HEK293 (cell line): Measurements from ENCODE around the gene FAM120B.

Source experiments
- CTCF ChIA-PET: fragments of 350-600 bp; formaldehyde crosslinking; extraction: SDS; loops from one replicate; lab custom pipeline; 2021; ENCODE audit warnings: antibody characterized with exemption; lab: Yijun Ruan, JAX
- POLR2A ChIA-PET: fragments of 300-600 bp; formaldehyde crosslinking; extraction: SDS; loops from one replicate; lab custom pipeline; 2020; ENCODE audit warnings: antibody characterized with exemption, inconsistent platforms; lab: Yijun Ruan, JAX
- H3K27ac ChIP-seq: fragments of 200-500 bp; sonication (Bioruptor generic); 2 replicates; pipeline ENCODE4 v1.5.1; 2014; ENCODE audit warnings: low read depth, low read length, control low read depth, inconsistent platforms; ENCODE audit errors: extremely low read depth
- H3K36me3 ChIP-seq, 2 experiments: fragments of 200-500 bp in 1 of 2; sonication (Bioruptor generic) in 1 of 2; 1 replicate in 1 of 2; 2 replicates in 1 of 2; pipeline ENCODE4 v1.5.1; 2014 to 2017; ENCODE audit warnings: inconsistent platforms in 2 of 2, low read length in 2 of 2; ENCODE audit not compliant: control insufficient read depth in 2 of 2, insufficient read depth in 1 of 2
- H3K4me1 ChIP-seq: fragments of 200-500 bp; sonication (Bioruptor generic); 2 replicates; pipeline ENCODE4 v1.5.1; 2014; ENCODE audit warnings: mild to moderate bottlenecking, low read length, inconsistent platforms; ENCODE audit not compliant: control insufficient read depth, insufficient read depth
- H3K4me3 ChIP-seq: 2 replicates; pipeline ENCODE4 v1.5.1; 2011; ENCODE audit warnings: low read depth, mild to moderate bottlenecking, control low read depth, low read length, moderate library complexity
- H3K9me3 ChIP-seq: fragments of 200-500 bp; sonication (Bioruptor generic); 2 replicates; pipeline ENCODE4 v1.5.1; 2014; ENCODE audit warnings: low read depth, low read length, inconsistent platforms; ENCODE audit not compliant: control insufficient read depth, insufficient read depth
- ATF2 ChIP-seq: fragments of 450-650 bp; formaldehyde crosslinking; IDR thresholded peaks from 2 replicates; pipeline ENCODE4 v1.5.1; 2016; ENCODE audit warnings: missing biosample characterization, missing genetic modification characterization, low read depth
- BCL11B ChIP-seq: fragments of 450-650 bp; formaldehyde crosslinking; IDR thresholded peaks from 2 replicates; pipeline ENCODE4 v1.5.1; 2016; ENCODE audit warnings: low read depth, missing biosample characterization, missing genetic modification characterization
- HIC1 ChIP-seq: fragments of 450-650 bp; formaldehyde crosslinking; IDR thresholded peaks from 2 replicates; pipeline ENCODE4 v1.5.1; 2016; ENCODE audit warnings: missing biosample characterization, missing genetic modification characterization
- PRDM1 ChIP-seq: fragments of 450-650 bp; formaldehyde crosslinking; IDR thresholded peaks from 2 replicates; pipeline ENCODE4; 2016; ENCODE audit warnings: missing biosample characterization, missing genetic modification characterization
- REPIN1 ChIP-seq: fragments of 450-650 bp; formaldehyde crosslinking; IDR thresholded peaks from 2 replicates; pipeline ENCODE4 v1.5.1; 2017; ENCODE audit warnings: missing biosample characterization, missing genetic modification characterization, low read depth
- SALL2 ChIP-seq: fragments of 450-650 bp; formaldehyde crosslinking; IDR thresholded peaks from 2 replicates; pipeline ENCODE4 v1.5.0; 2017; ENCODE audit warnings: missing biosample characterization, mild to moderate bottlenecking, missing genetic modification characterization, borderline replicate concordance
- ZBTB21 ChIP-seq: fragments of 450-650 bp; formaldehyde crosslinking; IDR thresholded peaks from 2 replicates; pipeline ENCODE4 v1.5.1; 2017; ENCODE audit warnings: missing biosample characterization, missing genetic modification characterization
- ZNF10 ChIP-seq: fragments of 450-650 bp; formaldehyde crosslinking; IDR thresholded peaks from 2 replicates; pipeline ENCODE4 v1.5.1; 2017; ENCODE audit warnings: missing biosample characterization, missing genetic modification characterization
- ZNF18 ChIP-seq: fragments of 450-650 bp; formaldehyde crosslinking; IDR thresholded peaks from 2 replicates; pipeline ENCODE4 v1.5.1; 2016; ENCODE audit warnings: missing biosample characterization, missing genetic modification characterization
- ZNF19 ChIP-seq: fragments of 450-650 bp; formaldehyde crosslinking; IDR thresholded peaks from 2 replicates; pipeline ENCODE4; 2016; ENCODE audit warnings: missing biosample characterization, missing genetic modification characterization, low read depth
- ZNF221 ChIP-seq: fragments of 450-650 bp; formaldehyde crosslinking; IDR thresholded peaks from 2 replicates; pipeline ENCODE4 v1.5.1; 2017; ENCODE audit warnings: missing biosample characterization, missing genetic modification characterization, borderline replicate concordance
- ZNF24 ChIP-seq: fragments of 450-650 bp; formaldehyde crosslinking; IDR thresholded peaks from 2 replicates; pipeline ENCODE4 v1.5.1; 2016; ENCODE audit warnings: missing biosample characterization, missing genetic modification characterization
- ZNF248 ChIP-seq: fragments of 450-650 bp; formaldehyde crosslinking; IDR thresholded peaks from 2 replicates; pipeline ENCODE4 v1.5.1; 2017; ENCODE audit warnings: missing biosample characterization, missing genetic modification characterization
- ZNF311 ChIP-seq: fragments of 450-650 bp; formaldehyde crosslinking; IDR thresholded peaks from 2 replicates; pipeline ENCODE4 v1.5.1; 2017; ENCODE audit warnings: missing biosample characterization, missing genetic modification characterization, borderline replicate concordance
- ZNF629 ChIP-seq: fragments of 450-650 bp; formaldehyde crosslinking; IDR thresholded peaks from 2 replicates; pipeline ENCODE4 v1.5.1; 2017; ENCODE audit warnings: missing biosample characterization, missing genetic modification characterization
- ZNF777 ChIP-seq: fragments of 450-650 bp; formaldehyde crosslinking; IDR thresholded peaks from 2 replicates; pipeline ENCODE4 v1.5.1; 2017; ENCODE audit warnings: missing biosample characterization, missing genetic modification characterization, borderline replicate concordance
- ZNF837 ChIP-seq: fragments of 450-650 bp; formaldehyde crosslinking; IDR thresholded peaks from 2 replicates; pipeline ENCODE4 v1.5.1; 2016; ENCODE audit warnings: missing biosample characterization, missing genetic modification characterization
- ZNF843 ChIP-seq: fragments of 450-650 bp; formaldehyde crosslinking; IDR thresholded peaks from 2 replicates; pipeline ENCODE4 v1.5.1; 2016; ENCODE audit warnings: missing biosample characterization, missing genetic modification characterization
- ZSCAN23 ChIP-seq: fragments of 450-650 bp; formaldehyde crosslinking; IDR thresholded peaks from 2 replicates; pipeline ENCODE4 v1.5.1; 2016; ENCODE audit warnings: missing biosample characterization, missing genetic modification characterization
- TF ChIP-seq, protein P1 (sequence below): fragments of 450-650 bp; formaldehyde crosslinking; IDR thresholded peaks from 2 replicates; pipeline ENCODE4 v1.5.1; 2016; ENCODE audit warnings: missing biosample characterization, missing genetic modification characterization
- TF ChIP-seq, protein P2 (sequence below): fragments of 450-650 bp; formaldehyde crosslinking; IDR thresholded peaks from 2 replicates; pipeline ENCODE4 v1.5.1; 2017; ENCODE audit warnings: missing biosample characterization, missing genetic modification characterization

Gene FAM120B

GRCh38 chr6:170257376-170257775, 49.2 kb upstream of the FAM120B start:
- no peaks in the 10 kb centered on the region for H3K36me3 ChIP-seq
- TF ChIP-seq ZNF10 (tag by site-specific recombination): no peak
- TF ChIP-seq ZBTB21 (tag by site-specific recombination): no peak
- no peak for TF ChIP-seq REPIN1
- no peak for TF ChIP-seq ZNF248 (tag by site-specific recombination)
- TF ChIP-seq ZNF24 (tag by site-specific recombination): no peak
- TF ChIP-seq ZNF311 (tag by site-specific recombination): no peak
- TF ChIP-seq, protein P1, sequence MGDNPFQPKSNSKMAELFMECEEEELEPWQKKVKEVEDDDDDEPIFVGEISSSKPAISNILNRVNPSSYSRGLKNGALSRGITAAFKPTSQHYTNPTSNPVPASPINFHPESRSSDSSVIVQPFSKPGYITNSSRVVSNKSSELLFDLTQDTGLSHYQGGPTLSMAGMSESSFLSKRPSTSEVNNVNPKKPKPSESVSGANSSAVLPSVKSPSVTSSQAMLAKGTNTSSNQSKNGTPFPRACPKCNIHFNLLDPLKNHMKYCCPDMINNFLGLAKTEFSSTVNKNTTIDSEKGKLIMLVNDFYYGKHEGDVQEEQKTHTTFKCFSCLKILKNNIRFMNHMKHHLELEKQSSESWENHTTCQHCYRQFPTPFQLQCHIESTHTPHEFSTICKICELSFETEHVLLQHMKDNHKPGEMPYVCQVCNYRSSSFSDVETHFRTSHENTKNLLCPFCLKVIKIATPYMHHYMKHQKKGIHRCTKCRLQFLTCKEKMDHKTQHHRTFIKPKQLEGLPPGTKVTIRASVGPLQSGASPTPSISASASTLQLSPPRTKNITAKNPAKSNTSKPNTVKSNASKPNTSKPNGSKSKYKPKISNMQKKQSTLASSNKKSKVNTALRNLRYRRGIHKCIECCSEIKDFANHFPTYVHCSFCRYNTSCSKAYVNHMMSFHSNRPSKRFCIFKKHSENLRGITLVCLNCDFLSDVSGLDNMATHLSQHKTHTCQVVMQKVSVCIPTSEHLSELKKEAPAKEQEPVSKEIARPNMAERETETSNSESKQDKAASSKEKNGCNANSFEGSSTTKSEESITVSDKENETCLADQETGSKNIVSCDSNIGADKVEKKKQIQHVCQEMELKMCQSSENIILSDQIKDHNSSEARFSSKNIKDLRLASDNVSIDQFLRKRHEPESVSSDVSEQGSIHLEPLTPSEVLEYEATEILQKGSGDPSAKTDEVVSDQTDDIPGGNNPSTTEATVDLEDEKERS (tag by site-specific recombination): no peak
- no peaks in the 10 kb centered on the region for H3K9me3 ChIP-seq
- H3K27ac ChIP-seq: no peak overlapping the region
- H3K4me3 ChIP-seq: no peak overlapping the region
- CTCF ChIA-PET: no interaction called here
- H3K4me1 ChIP-seq: no peaks in the 10 kb centered on the region
- POLR2A ChIA-PET: no interaction called here

DNA sequence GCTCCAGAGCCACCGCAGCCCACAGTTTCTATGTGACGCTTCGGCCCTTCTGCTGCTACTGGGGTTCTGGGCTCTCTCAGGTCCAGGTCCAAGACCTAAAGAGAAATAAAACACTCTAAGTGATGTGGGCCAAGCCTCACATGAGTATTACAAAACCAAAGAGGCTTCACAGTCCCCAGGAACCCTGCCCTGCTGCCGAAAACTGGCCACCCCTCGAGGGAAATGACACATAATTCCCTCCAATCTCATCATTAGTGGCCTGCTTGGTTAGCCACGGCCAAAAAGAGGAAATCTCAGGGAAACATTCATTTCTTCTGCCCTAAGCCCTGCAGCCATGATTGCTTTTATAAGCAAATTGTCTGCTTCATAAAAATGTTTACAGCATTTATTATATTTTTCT, 48.2 kb upstream of the FAM120B start:
- Histone ChIP-seq H3K36me3 (no peaks in the 10 kb centered on the region), H3K27ac (no peak overlapping the region), H3K4me3 (no peak overlapping the region)
- POLR2A ChIA-PET: no interaction called here
- TF ChIP-seq ZNF777 (tag by site-specific recombination): no peak
- no peak for TF ChIP-seq ATF2
- TF ChIP-seq, protein P2, sequence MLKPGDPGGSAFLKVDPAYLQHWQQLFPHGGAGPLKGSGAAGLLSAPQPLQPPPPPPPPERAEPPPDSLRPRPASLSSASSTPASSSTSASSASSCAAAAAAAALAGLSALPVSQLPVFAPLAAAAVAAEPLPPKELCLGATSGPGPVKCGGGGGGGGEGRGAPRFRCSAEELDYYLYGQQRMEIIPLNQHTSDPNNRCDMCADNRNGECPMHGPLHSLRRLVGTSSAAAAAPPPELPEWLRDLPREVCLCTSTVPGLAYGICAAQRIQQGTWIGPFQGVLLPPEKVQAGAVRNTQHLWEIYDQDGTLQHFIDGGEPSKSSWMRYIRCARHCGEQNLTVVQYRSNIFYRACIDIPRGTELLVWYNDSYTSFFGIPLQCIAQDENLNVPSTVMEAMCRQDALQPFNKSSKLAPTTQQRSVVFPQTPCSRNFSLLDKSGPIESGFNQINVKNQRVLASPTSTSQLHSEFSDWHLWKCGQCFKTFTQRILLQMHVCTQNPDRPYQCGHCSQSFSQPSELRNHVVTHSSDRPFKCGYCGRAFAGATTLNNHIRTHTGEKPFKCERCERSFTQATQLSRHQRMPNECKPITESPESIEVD: no peak
- TF ChIP-seq HIC1 (tag by site-specific recombination): no peak
- TF ChIP-seq, all 188 proteins: peak for 0
- Histone ChIP-seq H3K4me1 (no peaks in the 10 kb centered on the region), H3K9me3 (no peaks in the 10 kb centered on the region)
- CTCF ChIA-PET: no interaction called here

GRCh38 chr6:170259278-170259677, 47.3 kb upstream of the FAM120B start:
- ChIA-PET CTCF (interaction anchor here (0.6 to 0.7 kb wide), 2 partner anchors 9 to 269 kb away, joined by 3 read pairs; no protein-coding TSS in a partner anchor), POLR2A (no interaction called here)
- H3K36me3 ChIP-seq: no peaks in the 10 kb centered on the region
- no peak overlapping the region for H3K27ac ChIP-seq
- H3K9me3 ChIP-seq: no peaks in the 10 kb centered on the region
- no peaks in the 10 kb centered on the region for H3K4me1 ChIP-seq
- H3K4me3 ChIP-seq: no peak overlapping the region
- TF ChIP-seq ZNF18 (tag by site-specific recombination) (no peak), ZSCAN23 (tag by site-specific recombination) (no peak), PRDM1 (tag by site-specific recombination) (no peak), ZNF19 (tag by site-specific recombination) (no peak), ZNF629 (tag by site-specific recombination) (no peak), ZNF837 (no peak), ZNF843 (no peak), ZNF221 (no peak), SALL2 (tag by site-specific recombination) (no peak), BCL11B (no peak)
